ENCODE measurements around the gene PLPP2. TPM values are rescaled to one million over a fixed set of nuclear protein-coding genes. Genes with fewer than 3 reads are reported as not detected.

Gene PLPP2
- 8.0 to 8.8 TPM (median 8.4 TPM) in 3 replicates for total RNA-seq

DNA sequence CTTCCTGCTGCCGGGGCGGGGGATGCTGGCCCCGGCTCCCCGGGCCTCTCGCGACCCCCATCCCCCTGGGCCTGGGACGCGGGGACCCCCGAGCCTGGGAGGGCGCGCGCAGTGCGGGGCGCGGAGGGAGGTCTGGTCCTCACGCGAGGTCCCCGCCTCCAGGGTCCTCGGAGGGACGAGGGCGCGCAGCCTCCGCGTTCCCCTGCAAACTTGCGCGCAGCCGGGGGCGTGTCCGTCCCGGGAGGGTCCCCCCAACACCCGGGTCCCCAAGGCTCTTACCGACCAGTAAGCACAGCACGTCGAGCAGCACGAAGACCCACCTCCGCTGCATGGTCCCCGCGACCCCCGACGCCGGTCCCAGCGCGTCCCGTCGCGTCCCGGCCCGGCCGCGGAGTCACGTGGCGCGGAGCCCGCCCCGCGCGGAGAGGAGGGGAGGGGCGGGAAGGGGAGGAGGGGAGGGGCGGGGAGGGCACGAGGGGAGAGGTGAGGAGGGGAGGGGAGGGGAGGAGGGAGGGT lies at the start of gene PLPP2:
PLPP2 (minus strand) TSS at position 398 of the 516 bp plus-strand sequence; CDS start at position 331, 67 bp downstream.
- Mint-ChIP-seq H3K27ac (no peak within 1 kb of the TSS), H3K4me1 (peaks cover 19% of the 10 kb centered on the region), H3K27me3 (ENCODE audit: low read depth) (peaks cover 71% of the 10 kb centered on the region), H3K36me3 (no peaks in the 10 kb centered on the region), H3K9me3 (no peaks in the 10 kb centered on the region), H3K4me3 (peak within 1 kb of the TSS; percentile 51)
- no peak for TF ChIP-seq CTCF (IDR thresholded peaks at IDR 0.05; ENCODE audit: unreplicated experiment)
- no peak for DNase-seq (ENCODE audit: low spot score in 2 of 2, unreplicated experiment in 2 of 2)

DNA sequence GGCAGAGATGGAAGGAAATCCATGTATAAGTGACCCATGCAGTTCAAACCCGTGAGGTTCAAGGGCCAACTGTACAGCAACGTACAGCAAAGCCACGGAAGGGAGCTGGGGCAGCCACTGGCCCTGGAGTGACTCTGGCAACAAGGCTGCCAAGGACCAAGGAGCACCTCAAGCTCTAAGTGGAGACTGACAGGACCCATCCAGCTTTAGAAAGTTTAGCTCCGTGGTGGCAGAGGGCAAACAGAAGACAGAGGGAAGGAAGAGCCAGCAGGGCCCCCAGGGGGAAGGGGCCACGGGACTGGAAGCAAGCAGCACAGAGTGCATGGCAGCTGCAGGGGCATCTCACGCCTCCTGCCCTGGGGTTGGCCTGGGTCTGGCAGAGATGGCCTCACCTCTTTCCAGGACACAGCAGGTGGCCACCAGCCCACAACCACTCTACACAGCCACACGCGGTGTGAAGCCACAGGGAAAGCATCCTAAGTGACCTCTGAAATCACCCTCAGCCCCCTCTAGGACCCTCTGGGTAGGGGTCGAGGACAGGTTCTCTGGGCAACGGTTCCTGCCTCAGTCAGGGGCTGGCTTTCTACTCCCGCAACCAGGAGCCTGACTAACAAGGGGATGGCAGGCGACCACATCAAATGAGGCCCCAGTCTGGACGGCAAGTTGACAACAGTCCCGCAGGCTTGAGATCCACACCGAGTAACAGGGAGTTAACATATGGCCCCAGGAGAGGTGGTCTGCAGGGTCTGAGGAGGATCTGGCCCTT lies 49.6 kb upstream of the PLPP2 start:
- no peak for DNase-seq (ENCODE audit: low spot score in 2 of 2, unreplicated experiment in 2 of 2)
- TF ChIP-seq CTCF (IDR thresholded peaks at IDR 0.05; ENCODE audit: unreplicated experiment): no peak
- Mint-ChIP-seq H3K9me3 (peaks cover 26% of the 10 kb centered on the region), H3K27ac (no peak overlapping the region), H3K36me3 (peaks cover 32% of the 10 kb centered on the region), H3K4me1 (peaks cover 39% of the 10 kb centered on the region), H3K27me3 (ENCODE audit: low read depth) (no peaks in the 10 kb centered on the region), H3K4me3 (peak overlapping the region; percentile 44)

- H3K4me3 Mint-ChIP-seq: no peak overlapping the region
- H3K9me3 Mint-ChIP-seq: peaks cover 19% of the 10 kb centered on the region
- no peaks in the 10 kb centered on the region for H3K27me3 Mint-ChIP-seq (ENCODE audit: low read depth)
- no peak for TF ChIP-seq CTCF (IDR thresholded peaks at IDR 0.05; ENCODE audit: unreplicated experiment)
- no peak overlapping the region for H3K27ac Mint-ChIP-seq
- DNase-seq (ENCODE audit: low spot score in 2 of 2, unreplicated experiment in 2 of 2): no peak
- H3K4me1 Mint-ChIP-seq: peaks cover 45% of the 10 kb centered on the region
- H3K36me3 Mint-ChIP-seq: peaks cover 32% of the 10 kb centered on the region
These were observed 48.2 kb upstream of the PLPP2 start for GRCh38 chr19:339262-339887.

- H3K9me3 Mint-ChIP-seq: peaks cover 19% of the 10 kb centered on the region
- DNase-seq (ENCODE audit: low spot score in 2 of 2, unreplicated experiment in 2 of 2): no peak
- no peaks in the 10 kb centered on the region for H3K27me3 Mint-ChIP-seq (ENCODE audit: low read depth)
- H3K36me3 Mint-ChIP-seq: peaks cover 32% of the 10 kb centered on the region
- peaks cover 41% of the 10 kb centered on the region for H3K4me1 Mint-ChIP-seq
- H3K27ac Mint-ChIP-seq: no peak overlapping the region
- no peak for TF ChIP-seq CTCF (IDR thresholded peaks at IDR 0.05; ENCODE audit: unreplicated experiment)
- no peak overlapping the region for H3K4me3 Mint-ChIP-seq
These were observed 47.2 kb upstream of the PLPP2 start for GRCh38 chr19:338421-338820.

DNA sequence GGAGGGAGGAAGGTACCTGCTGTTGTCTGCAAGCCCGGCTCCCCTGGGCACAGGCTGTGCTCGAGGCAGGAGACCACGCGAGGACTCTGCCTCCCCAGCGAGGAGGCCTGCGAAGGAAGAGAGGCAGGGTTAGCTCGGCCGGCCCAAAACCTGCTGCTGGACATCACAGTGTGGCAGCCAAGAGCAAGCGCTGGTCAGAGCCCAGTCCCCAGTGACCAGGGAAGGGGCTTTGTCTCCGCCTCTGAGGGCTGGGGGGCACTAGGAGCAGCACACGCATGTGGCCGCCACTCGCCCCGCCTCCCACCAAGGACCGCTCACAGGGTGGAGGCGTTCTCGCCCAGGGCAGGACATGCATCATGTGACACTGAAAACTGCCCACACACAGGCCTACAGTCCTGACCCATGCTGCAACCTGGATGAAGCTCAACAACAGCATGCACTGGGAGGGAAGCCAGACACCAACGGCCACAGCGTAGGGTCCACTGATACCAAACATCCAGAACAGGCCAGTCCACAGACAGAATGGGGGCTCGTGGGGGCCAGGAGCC lies 44.9 kb upstream of the PLPP2 start:
- H3K27ac Mint-ChIP-seq: peak overlapping the region; percentile 25
- no peak for DNase-seq (ENCODE audit: low spot score in 2 of 2, unreplicated experiment in 2 of 2)
- H3K4me1 Mint-ChIP-seq: peaks cover 19% of the 10 kb centered on the region
- peaks cover 19% of the 10 kb centered on the region for H3K9me3 Mint-ChIP-seq
- H3K27me3 Mint-ChIP-seq (ENCODE audit: low read depth): no peaks in the 10 kb centered on the region
- TF ChIP-seq CTCF (IDR thresholded peaks at IDR 0.05; ENCODE audit: unreplicated experiment): no peak
- H3K4me3 Mint-ChIP-seq: no peak overlapping the region
- peaks cover 34% of the 10 kb centered on the region for H3K36me3 Mint-ChIP-seq

Data from mesothelial cell of epicardium (in vitro differentiated cells).